H1 (cell line): ENCODE measurements around the gene DNMT1.

Experiments used
- CTCF ChIP-seq, 3 experiments: IDR thresholded peaks; 1 replicate in 2 of 3; 2 replicates in 1 of 3; pipeline versions ENCODE4 v1.5.1 to v1.6.1; 2011; ENCODE audit warnings: low read length in 3 of 3, mild to moderate bottlenecking in 3 of 3, inconsistent platforms in 2 of 3, low read depth in 1 of 3, moderate library complexity in 1 of 3; ENCODE audit not compliant: insufficient read depth in 1 of 3; ENCODE audit errors: control extremely low read depth in 1 of 3
- EZH2 ChIP-seq: fragments of 200-600 bp; sonication (generic); IDR thresholded peaks from 2 replicates; pipeline ENCODE4 v1.7.1; 2012; ENCODE audit warnings: low read depth, mild to moderate bottlenecking, moderate library complexity, low read length, inconsistent platforms; ENCODE audit not compliant: severe bottlenecking

DNA sequence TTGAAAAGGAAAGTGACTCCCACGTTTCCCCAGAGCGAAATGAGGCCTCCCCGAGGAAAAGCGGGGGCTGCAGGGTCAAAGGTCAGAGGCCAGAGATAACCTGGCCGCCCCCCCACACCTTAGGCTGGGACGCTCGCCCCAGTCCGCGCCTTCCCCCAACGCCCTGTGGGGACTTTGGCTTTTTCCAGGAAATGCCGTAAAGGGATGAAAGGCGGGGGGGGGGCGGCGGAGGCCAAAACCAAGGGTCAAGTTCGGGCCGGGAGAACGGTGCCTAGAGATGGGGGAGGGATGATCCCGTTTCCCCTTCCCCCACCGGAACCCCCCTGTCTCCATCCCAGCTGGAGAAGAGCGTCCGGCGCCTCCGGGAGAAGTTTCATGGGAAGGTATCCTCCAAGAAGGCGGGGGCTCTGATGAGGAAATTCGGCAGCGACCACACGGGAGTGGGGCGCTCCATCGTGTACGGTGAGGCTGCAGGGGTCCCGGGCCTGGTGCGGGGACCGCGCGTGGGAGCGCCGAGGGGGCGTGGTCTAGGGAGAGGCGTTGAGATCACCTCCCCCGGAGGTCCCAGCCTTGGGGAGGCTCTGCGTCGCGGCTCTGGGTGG is 108.1 kb downstream of the DNMT1 start:
- TF ChIP-seq EZH2 (no peak), CTCF (IDR thresholded peaks at IDR 0.05; ENCODE audit: control extremely low read depth in 1 of 3, insufficient read depth in 1 of 3, low read depth in 1 of 3, low read length in 3 of 3) (no peak)
